Stomach (tissue), 9 donors: ENCODE results near the gene A1CF. TPM values are rescaled to one million over a fixed set of nuclear protein-coding genes. Genes with fewer than 3 reads are reported as not detected.
"Not testable (repeated sequence)": the region's sequence is repeated elsewhere in the genome, so short reads cannot be mapped to it uniquely, and the experiment has no call there.

Source experiments
- DNase-seq, 2 donors: peaks; one replicate each; pipeline versions ENCODE4 v3.0.0 to v3.0.0-alpha.2; 2013 to 2019
- H3K27ac ChIP-seq, 5 donors: fragments of 200-600 bp in 4 of 5; sonication (generic) in 4 of 5; one replicate each; pipeline ENCODE4 v1.5.1; 2013 to 2019; ENCODE audit warnings: mild to moderate bottlenecking in 1 of 5, moderate library complexity in 1 of 5
- H3K27me3 ChIP-seq, 3 donors: fragments of 200-600 bp; sonication (generic); one replicate each; pipeline ENCODE4 v1.5.1; 2017 to 2019; ENCODE audit warnings: mixed run types in 1 of 3
- H3K36me3 ChIP-seq, 4 donors: fragments of 200-600 bp; sonication (generic); 1 replicate in 3 of 4; 2 replicates in 1 of 4; pipeline ENCODE4 v1.5.1; 2016 to 2019
- H3K4me1 ChIP-seq, 4 donors: fragments of 200-600 bp; sonication (generic); one replicate each; pipeline ENCODE4 v1.5.1; 2016 to 2019
- H3K4me3 ChIP-seq, 4 donors: fragments of 200-600 bp; sonication (generic) in 3 of 4; one replicate each; pipeline ENCODE4 v1.5.1; 2016 to 2019; ENCODE audit warnings: mild to moderate bottlenecking in 1 of 4
- H3K9me3 ChIP-seq, 4 donors: fragments of 200-600 bp; sonication (generic); one replicate each; pipeline ENCODE4 v1.5.1; 2016 to 2019
- EP300 ChIP-seq: sonication (generic); formaldehyde crosslinking; IDR thresholded peaks from one replicate; pipeline ENCODE4 v1.6.1; 2017; ENCODE audit warnings: antibody characterized with exemption
- POLR2A ChIP-seq, 4 donors: fragments of 450-650 bp; IDR thresholded peaks; one replicate each; pipeline ENCODE4 v1.6.1; 2016; ENCODE audit warnings: antibody characterized with exemption in 4 of 4, control low read depth in 2 of 4, mild to moderate bottlenecking in 1 of 4, moderate library complexity in 1 of 4
- POLR2AphosphoS5 ChIP-seq, 3 donors: sonication (generic); formaldehyde crosslinking; IDR thresholded peaks; one replicate each; pipeline ENCODE4 v1.6.1; 2016; ENCODE audit warnings: antibody characterized with exemption in 3 of 3
- WGBS, 5 donors: extraction: QIAGEN DNeasy Blood & Tissue Kit in 3 of 5; methylation state at CpG; one replicate each; pipeline versions ENCODE4 v1.1.5 to v1.1.7; 2013 to 2018; 5-methylcytosine and 5-hydroxymethylcytosine counted together
- intact Hi-C: fragments of 100-400 bp; cut with DNase I; formaldehyde crosslinking; loops from one replicate; pipeline ENCODE4 v1.15.1; 2023; ENCODE audit warnings: low total_unique reads
- polyA plus RNA-seq, 3 donors: library from polyadenylated mRNA; stranded (reverse); fragments of 200-250 nt; gene quantifications; one replicate each; pipeline ENCODE4 v1.2.3, GENCODE V29; 2013
- total RNA-seq, 5 donors: library from RNA; depleted of rRNA; stranded (reverse); fragments of >200 nt; gene quantifications; one replicate each; pipeline versions ENCODE4 v1.1.0 to v1.2.3, GENCODE V29; 2014 to 2016
- TF ChIP-seq, protein P1 (sequence below), 7 experiments: fragments of 450-650 bp in 4 of 7; fragments of 200-600 bp in 3 of 7; sonication (generic) in 3 of 7; IDR thresholded peaks; one replicate each; pipeline ENCODE4 v1.5.1; 2016 to 2019; ENCODE audit warnings: antibody characterized with exemption in 7 of 7, control low read depth in 2 of 7, mild to moderate bottlenecking in 1 of 7
- donor health status: healthy with polysubstance abuse.
- donor health status: Bipolar disorder and iron deficiency.
- donor health status: healthy.

Gene A1CF
- total and polyA plus RNA-seq, 8 donors = 0.05 to 29.5 (median 0.45) TPM; not detected in 2

GRCh38 chr10:50909334-50910014, 24.0 kb upstream of the A1CF start:
- Histone ChIP-seq H3K36me3 (no peaks in the 10 kb centered on the region), H3K27ac (no peak overlapping the region), H3K4me1 (no peaks in the 10 kb centered on the region), H3K4me3 (no peak overlapping the region), H3K27me3 (no peaks in the 10 kb centered on the region), H3K9me3 (no peaks in the 10 kb centered on the region)
- DNase-seq = no peak
- 80 to 88% (median 86%) methylated on average over 7 of the region's 7 CpGs for WGBS, 5 donors
- intact Hi-C loops = no loop called here
- TF ChIP-seq POLR2A (IDR thresholded peaks at IDR 0.05) = no peak
- no peak for TF ChIP-seq POLR2AphosphoS5 (IDR thresholded peaks at IDR 0.05)
- no peak for TF ChIP-seq EP300
- TF ChIP-seq, protein P1, sequence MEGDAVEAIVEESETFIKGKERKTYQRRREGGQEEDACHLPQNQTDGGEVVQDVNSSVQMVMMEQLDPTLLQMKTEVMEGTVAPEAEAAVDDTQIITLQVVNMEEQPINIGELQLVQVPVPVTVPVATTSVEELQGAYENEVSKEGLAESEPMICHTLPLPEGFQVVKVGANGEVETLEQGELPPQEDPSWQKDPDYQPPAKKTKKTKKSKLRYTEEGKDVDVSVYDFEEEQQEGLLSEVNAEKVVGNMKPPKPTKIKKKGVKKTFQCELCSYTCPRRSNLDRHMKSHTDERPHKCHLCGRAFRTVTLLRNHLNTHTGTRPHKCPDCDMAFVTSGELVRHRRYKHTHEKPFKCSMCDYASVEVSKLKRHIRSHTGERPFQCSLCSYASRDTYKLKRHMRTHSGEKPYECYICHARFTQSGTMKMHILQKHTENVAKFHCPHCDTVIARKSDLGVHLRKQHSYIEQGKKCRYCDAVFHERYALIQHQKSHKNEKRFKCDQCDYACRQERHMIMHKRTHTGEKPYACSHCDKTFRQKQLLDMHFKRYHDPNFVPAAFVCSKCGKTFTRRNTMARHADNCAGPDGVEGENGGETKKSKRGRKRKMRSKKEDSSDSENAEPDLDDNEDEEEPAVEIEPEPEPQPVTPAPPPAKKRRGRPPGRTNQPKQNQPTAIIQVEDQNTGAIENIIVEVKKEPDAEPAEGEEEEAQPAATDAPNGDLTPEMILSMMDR (IDR thresholded peaks at IDR 0.05) = no peak

- Histone ChIP-seq H3K4me3 (no peak overlapping the region), H3K27me3 (no peaks in the 10 kb centered on the region), H3K9me3 (no peaks in the 10 kb centered on the region), H3K27ac (no peak overlapping the region), H3K36me3 (no peaks in the 10 kb centered on the region), H3K4me1 (no peaks in the 10 kb centered on the region)
- TF ChIP-seq, protein P1 (IDR thresholded peaks at IDR 0.05) = no peak
- no peak for TF ChIP-seq POLR2AphosphoS5 (IDR thresholded peaks at IDR 0.05)
- DNase-seq = no peak
- intact Hi-C loops = no loop called here
- 84 to 93% (median 89%) methylated on average over 4 of the region's 4 CpGs for WGBS, 5 donors
Measured at GRCh38 chr10:50908366-50908765, 22.9 kb upstream of the A1CF start.

GRCh38 chr10:50905797-50906196, 20.4 kb upstream of the A1CF start:
- H3K27ac ChIP-seq, H3K9me3 ChIP-seq, H3K4me3 ChIP-seq, H3K4me1 ChIP-seq, intact Hi-C loops, H3K27me3 ChIP-seq, H3K36me3 ChIP-seq, DNase-seq: not testable (repeated sequence)
- WGBS, 5 donors = 72 to 92% (median 87%) methylated on average over 15 of the region's 15 CpGs

- no peak for TF ChIP-seq POLR2AphosphoS5 (IDR thresholded peaks at IDR 0.05)
- TF ChIP-seq POLR2A (IDR thresholded peaks at IDR 0.05) = no peak
- no peak for TF ChIP-seq EP300
- TF ChIP-seq, protein P1 (IDR thresholded peaks at IDR 0.05) = no peak
- Histone ChIP-seq H3K9me3 (no peaks in the 10 kb centered on the region), H3K4me3 (no peak overlapping the region), H3K27ac (no peak overlapping the region), H3K4me1 (no peaks in the 10 kb centered on the region), H3K36me3 (no peaks in the 10 kb centered on the region), H3K27me3 (no peaks in the 10 kb centered on the region)
- DNase-seq = peak in 1 of 2 donors; percentile 12
- intact Hi-C loops = no loop called here
Measured at GRCh38 chr10:50896721-50897120, 11.3 kb upstream of the A1CF start.

GRCh38 chr10:50894312-50894711, 8.9 kb upstream of the A1CF start:
- Histone ChIP-seq H3K4me3 (no peak overlapping the region), H3K9me3 (no peaks in the 10 kb centered on the region), H3K36me3 (no peaks in the 10 kb centered on the region), H3K27me3 (no peaks in the 10 kb centered on the region), H3K4me1 (no peaks in the 10 kb centered on the region), H3K27ac (no peak overlapping the region)
- intact Hi-C loops = no loop called here
- no peak for DNase-seq
- TF ChIP-seq POLR2AphosphoS5 (IDR thresholded peaks at IDR 0.05) = no peak
- TF ChIP-seq, protein P1 (IDR thresholded peaks at IDR 0.05) = no peak
- no peak for TF ChIP-seq EP300
- TF ChIP-seq POLR2A (IDR thresholded peaks at IDR 0.05) = no peak
